ENCODE data around the gene OR6C2.
"Not testable (repeated sequence)": the region's sequence is repeated elsewhere in the genome, so short reads cannot be mapped to it uniquely, and the experiment has no call there.

DNA sequence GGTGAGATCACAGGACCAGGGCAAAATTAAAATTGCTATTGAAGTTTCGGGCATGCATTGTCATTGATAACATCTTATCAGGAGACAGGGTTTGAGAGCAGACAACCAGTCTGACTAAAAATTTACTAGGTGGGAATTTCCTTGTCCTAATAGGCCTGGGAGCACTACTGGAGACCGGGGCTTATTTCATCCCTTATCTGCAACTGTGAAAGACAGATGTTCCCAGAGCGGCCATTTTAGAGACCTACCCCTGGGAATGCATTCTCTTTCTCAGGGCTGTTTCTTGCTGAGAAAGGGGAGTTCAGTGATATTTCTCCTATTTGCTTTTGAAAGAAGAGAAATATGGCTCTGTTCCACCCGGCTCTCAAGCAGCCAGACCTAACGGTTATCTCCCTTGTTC, 2.6 kb upstream of the OR6C2 start:
- not testable (repeated sequence) for TF ChIP-seq CTCF (conservative IDR thresholded peaks at IDR 0.05; ENCODE audit: low read length); EZH2phosphoT487 (IDR thresholded peaks at IDR 0.05; ENCODE audit: borderline replicate concordance)
